Hepatocyte (in vitro differentiated cells): ENCODE data around the gene MTG2. TPM values are rescaled to one million over a fixed set of nuclear protein-coding genes. Genes with fewer than 3 reads are reported as not detected.
A peak's percentile ranks its signal among the peaks of the same experiment; 100 is the strongest.

Source experiments
- DNase-seq: peaks from one replicate; pipeline ENCODE4 v3.0.0-alpha.2; 2016; ENCODE audit warnings: low spot score
- H2AFZ ChIP-seq: fragments of 200-600 bp; sonication (generic); 2 replicates; pipeline ENCODE4 v1.6.0; 2016; ENCODE audit warnings: antibody characterized with exemption, mild to moderate bottlenecking
- H3K27ac ChIP-seq: fragments of 200-600 bp; sonication (generic); 2 replicates; pipeline ENCODE4 v1.5.1; 2016; ENCODE audit warnings: mild to moderate bottlenecking
- H3K27me3 ChIP-seq: fragments of 200-600 bp; sonication (generic); 2 replicates; pipeline ENCODE4 v1.6.1; 2016
- H3K36me3 ChIP-seq: fragments of 200-600 bp; sonication (generic); replicated peaks from 2 replicates; pipeline ENCODE4 v1.5.1; 2016; ENCODE audit warnings: low read depth; ENCODE audit not compliant: insufficient read depth
- H3K4me1 ChIP-seq: fragments of 200-600 bp; sonication (generic); 2 replicates; pipeline ENCODE4 v1.5.1; 2016; ENCODE audit warnings: mild to moderate bottlenecking, moderate library complexity; ENCODE audit not compliant: insufficient read depth
- H3K4me2 ChIP-seq: fragments of 200-600 bp; sonication (generic); 2 replicates; pipeline ENCODE4 v1.6.0; 2016
- H3K4me3 ChIP-seq: fragments of 200-600 bp; sonication (generic); 2 replicates; pipeline ENCODE4 v1.5.1; 2016; ENCODE audit warnings: mild to moderate bottlenecking
- H3K79me2 ChIP-seq: fragments of 200-600 bp; sonication (generic); 2 replicates; pipeline ENCODE4 v1.6.0; 2017; ENCODE audit warnings: mild to moderate bottlenecking
- H3K9me2 ChIP-seq: fragments of 200-600 bp; sonication (generic); replicated peaks from 2 replicates; pipeline ENCODE4 v1.6.0; 2017; ENCODE audit warnings: mild to moderate bottlenecking; ENCODE audit not compliant: insufficient read depth
- H3K9me3 ChIP-seq: fragments of 200-600 bp; sonication (generic); 2 replicates; pipeline ENCODE4 v1.5.1; 2016; ENCODE audit warnings: low read depth, mild to moderate bottlenecking
- H4K20me1 ChIP-seq: fragments of 200-600 bp; sonication (generic); 2 replicates; pipeline ENCODE4 v1.6.0; 2016; ENCODE audit warnings: mild to moderate bottlenecking; ENCODE audit not compliant: insufficient read depth, poor library complexity, severe bottlenecking
- EZH2 ChIP-seq: fragments of 200-600 bp; sonication (generic); IDR thresholded peaks from 2 replicates; pipeline ENCODE4 v1.6.1; 2016; ENCODE audit warnings: antibody characterized with exemption, mild to moderate bottlenecking, borderline replicate concordance
- EZH2phosphoT487 ChIP-seq: fragments of 200-600 bp; sonication (generic); IDR thresholded peaks from one replicate; pipeline ENCODE4 v1.6.1; 2018; ENCODE audit warnings: antibody characterized with exemption, mild to moderate bottlenecking, low read depth, moderate library complexity; ENCODE audit not compliant: unreplicated experiment, severe bottlenecking
- WGBS: methylation state at CpG from one replicate; pipeline ENCODE4 v1.1.6; 2016; ENCODE audit warnings: low lambda C conversion rate; ENCODE audit errors: missing lambda C conversion rate; 5-methylcytosine and 5-hydroxymethylcytosine counted together
- polyA plus RNA-seq: library from polyadenylated mRNA; unstranded; fragments of >200 nt; fragmentation: Nextera tagmentation; extraction: Ambion mirVana; gene quantifications from 2 replicates; pipeline ENCODE4 v1.2.1, GENCODE V29; 2016
- total RNA-seq: library from RNA; depleted of rRNA; stranded (reverse); fragments of >200 nt; gene quantifications from 2 replicates; pipeline ENCODE4 v1.2.3, GENCODE V29; 2014
- TF ChIP-seq, protein P1 (sequence below): fragments of 200-600 bp; sonication (generic); IDR thresholded peaks from 2 replicates; pipeline ENCODE4 v1.5.1; 2016; ENCODE audit warnings: antibody characterized with exemption, mild to moderate bottlenecking; ENCODE audit not compliant: poor library complexity

MTG2 gene
- total and polyA plus RNA-seq, 2 experiments from 2014 or later, result 18.4 to 26.7 TPM

DNA sequence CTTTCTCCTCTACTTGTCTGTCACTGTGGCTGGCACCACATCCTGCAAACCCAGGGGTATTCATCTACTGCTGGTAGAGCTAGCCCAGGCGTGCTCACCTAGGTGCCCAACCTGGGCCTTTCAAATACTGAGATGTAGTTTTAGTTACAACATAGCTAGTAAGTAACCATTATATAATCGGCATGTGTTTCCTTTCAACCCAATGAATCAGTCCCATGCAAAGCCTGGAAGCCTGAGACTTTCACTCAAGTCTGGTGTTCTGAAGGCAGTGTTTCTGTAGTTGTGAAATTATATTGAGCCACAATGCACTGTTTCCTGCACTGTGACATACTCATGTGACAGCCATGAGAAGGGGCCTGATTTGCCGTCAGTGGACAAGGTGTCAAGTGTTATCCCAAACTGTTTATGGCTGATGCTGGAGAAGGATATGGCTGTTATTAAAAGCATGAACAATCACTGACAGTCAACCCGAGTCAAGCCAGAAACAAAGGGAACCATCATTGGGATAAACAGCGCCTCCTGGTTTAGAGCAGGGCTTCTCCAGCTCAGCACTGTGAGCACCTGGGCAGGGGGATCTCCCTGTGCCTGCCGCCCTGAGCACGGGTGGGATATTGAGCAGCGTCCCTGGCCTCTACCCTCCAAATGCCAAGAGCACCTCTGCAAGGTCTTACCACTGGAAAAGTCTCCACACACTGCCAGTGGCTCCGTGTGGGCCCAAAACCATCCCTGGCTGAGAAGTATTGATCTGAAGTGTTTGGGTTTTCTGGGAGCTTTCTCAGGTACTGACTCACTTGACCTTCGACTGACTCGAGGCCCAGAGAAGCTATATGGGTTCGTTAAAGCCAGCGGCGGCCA is 41.2 kb upstream of the MTG2 start:
- Histone ChIP-seq H3K9me2 (no peaks in the 10 kb centered on the region), H2AFZ (no peak overlapping the region), H3K27me3 (no peaks in the 10 kb centered on the region), H3K79me2 (peaks cover 69% of the 10 kb centered on the region), H3K27ac (peak overlapping the region; percentile 100), H3K4me3 (peak overlapping the region; percentile 96), H3K36me3 (peaks cover 4% of the 10 kb centered on the region), H3K4me2 (peak overlapping the region; percentile 93), H3K9me3 (no peaks in the 10 kb centered on the region), H3K4me1 (peaks cover 22% of the 10 kb centered on the region), H4K20me1 (peaks cover 76% of the 10 kb centered on the region)
- TF ChIP-seq EZH2phosphoT487, result no peak
- TF ChIP-seq, protein P1, sequence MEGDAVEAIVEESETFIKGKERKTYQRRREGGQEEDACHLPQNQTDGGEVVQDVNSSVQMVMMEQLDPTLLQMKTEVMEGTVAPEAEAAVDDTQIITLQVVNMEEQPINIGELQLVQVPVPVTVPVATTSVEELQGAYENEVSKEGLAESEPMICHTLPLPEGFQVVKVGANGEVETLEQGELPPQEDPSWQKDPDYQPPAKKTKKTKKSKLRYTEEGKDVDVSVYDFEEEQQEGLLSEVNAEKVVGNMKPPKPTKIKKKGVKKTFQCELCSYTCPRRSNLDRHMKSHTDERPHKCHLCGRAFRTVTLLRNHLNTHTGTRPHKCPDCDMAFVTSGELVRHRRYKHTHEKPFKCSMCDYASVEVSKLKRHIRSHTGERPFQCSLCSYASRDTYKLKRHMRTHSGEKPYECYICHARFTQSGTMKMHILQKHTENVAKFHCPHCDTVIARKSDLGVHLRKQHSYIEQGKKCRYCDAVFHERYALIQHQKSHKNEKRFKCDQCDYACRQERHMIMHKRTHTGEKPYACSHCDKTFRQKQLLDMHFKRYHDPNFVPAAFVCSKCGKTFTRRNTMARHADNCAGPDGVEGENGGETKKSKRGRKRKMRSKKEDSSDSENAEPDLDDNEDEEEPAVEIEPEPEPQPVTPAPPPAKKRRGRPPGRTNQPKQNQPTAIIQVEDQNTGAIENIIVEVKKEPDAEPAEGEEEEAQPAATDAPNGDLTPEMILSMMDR, result peak; percentile 45
- TF ChIP-seq EZH2, result no peak
- WGBS, result 21% methylated on average over 14 of the region's 14 CpGs
- DNase-seq, result peak; percentile 59

DNA sequence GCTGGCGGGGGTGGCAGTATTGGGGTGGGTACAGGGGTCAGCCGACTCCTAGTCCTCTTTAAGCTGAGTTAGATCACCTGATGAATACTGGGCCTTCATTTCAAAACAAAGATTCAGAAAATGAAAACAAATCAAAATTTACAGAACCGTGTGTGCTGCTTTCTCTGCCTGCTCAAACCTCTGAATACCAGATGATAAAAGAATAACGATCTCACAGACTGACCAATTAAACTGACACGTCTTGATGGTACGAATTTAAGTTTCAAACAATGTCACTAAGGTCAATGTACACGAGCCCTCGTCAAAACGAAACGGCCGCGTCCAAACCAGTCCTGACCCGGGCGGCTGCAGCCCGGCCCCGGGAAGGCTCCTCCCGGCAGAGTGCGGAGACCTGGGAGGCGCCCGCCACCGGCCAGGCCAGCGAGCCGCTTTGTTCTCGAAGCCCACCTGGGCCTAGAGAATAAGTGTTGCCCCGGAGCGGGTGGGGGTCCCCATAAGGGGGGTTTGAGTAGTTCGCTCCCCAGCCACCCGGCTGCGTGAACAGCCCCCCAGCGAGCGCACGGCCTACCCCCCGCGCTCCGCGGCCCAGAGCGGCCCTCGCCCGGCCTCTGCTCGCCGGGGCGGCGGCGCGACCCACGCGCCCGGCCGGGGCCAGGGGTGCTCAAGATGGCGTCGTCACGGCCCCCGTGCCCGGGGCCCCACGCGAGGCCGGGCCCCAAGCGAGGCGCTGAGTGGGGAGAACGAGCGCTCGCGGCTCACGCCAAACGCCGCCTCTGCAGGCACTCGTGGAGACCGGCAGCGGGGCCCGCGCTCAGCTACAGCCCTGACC is 40.4 kb upstream of the MTG2 start:
- no peaks in the 10 kb centered on the region for H3K27me3 ChIP-seq
- no peaks in the 10 kb centered on the region for H3K9me3 ChIP-seq
- peaks cover 22% of the 10 kb centered on the region for H3K4me1 ChIP-seq
- peak overlapping the region; percentile 96 for H3K4me3 ChIP-seq
- peak overlapping the region; percentile 93 for H3K4me2 ChIP-seq
- H2AFZ ChIP-seq, result no peak overlapping the region
- under 1% methylated on average over 44 of the region's 71 CpGs for WGBS
- peaks cover 4% of the 10 kb centered on the region for H3K36me3 ChIP-seq
- H3K27ac ChIP-seq, result peak overlapping the region; percentile 100
- DNase-seq, result peak; percentile 40
- H3K79me2 ChIP-seq, result peaks cover 77% of the 10 kb centered on the region
- no peaks in the 10 kb centered on the region for H3K9me2 ChIP-seq
- no peak for TF ChIP-seq EZH2
- TF ChIP-seq, protein P1, result no peak
- TF ChIP-seq EZH2phosphoT487, result no peak
- H4K20me1 ChIP-seq, result peaks cover 79% of the 10 kb centered on the region

DNA sequence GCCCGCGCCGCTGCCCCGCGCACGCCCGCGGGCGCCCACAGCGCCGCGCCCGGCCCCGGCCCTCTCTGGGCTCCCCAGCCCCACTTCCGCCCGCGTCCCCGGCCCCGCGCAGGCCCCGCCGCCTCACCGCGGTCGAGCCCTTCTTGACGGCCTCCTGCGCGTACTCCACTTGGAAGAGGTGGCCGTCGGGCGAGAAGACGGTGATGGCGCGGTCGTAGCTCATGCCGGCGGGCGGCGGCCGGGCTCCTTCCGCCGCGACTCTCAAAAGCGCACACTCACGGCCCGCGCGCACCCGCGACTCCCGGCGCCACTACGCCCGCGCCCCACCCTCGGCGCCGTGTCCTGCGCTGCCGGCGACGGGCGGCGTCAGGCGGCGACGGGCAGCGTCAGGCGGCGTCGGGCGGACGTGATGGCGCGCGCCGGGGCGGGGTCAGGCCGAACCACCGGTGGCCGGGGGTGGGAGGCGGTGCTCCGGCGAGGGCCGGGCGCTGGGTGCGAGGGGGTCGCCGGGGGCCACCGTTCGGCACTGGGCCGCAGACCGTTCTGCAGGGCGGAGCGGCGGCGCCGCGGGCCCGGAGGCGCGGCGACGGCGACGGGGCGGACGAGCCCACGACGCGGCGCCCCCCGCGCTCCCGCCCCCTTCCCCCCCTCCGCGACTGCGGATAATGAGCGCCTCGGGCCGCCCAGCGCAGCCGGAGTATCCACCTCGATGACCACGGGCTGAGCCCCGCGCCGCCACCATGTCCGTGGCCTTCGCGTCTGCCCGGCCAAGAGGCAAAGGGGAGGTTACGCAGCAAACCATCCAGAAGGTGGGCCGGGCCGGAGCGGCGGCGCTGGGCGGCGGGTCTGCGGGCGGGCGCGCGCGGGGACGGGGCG is 39.5 kb upstream of the MTG2 start, which contains the start of the genes PSMA7 and SS18L1:
Gene PSMA7, minus strand, starts transcription at position 314 of the 876 bp plus-strand sequence. Its CDS starts 91 bp downstream, at position 223.
Gene SS18L1, plus strand, starts transcription at position 689 of the 876 bp plus-strand sequence. Its CDS starts 52 bp downstream, at position 741.
- H2AFZ ChIP-seq, result no peak within 1 kb of the TSS
- H3K79me2 ChIP-seq, result peaks cover 85% of the 10 kb centered on the region
- TF ChIP-seq EZH2, result no peak
- TF ChIP-seq EZH2phosphoT487, result no peak
- TF ChIP-seq, protein P1, result no peak
- WGBS, result under 1% methylated on average over 38 of the region's 148 CpGs
- H3K4me1 ChIP-seq, result peaks cover 22% of the 10 kb centered on the region
- peaks cover 80% of the 10 kb centered on the region for H4K20me1 ChIP-seq
- H3K36me3 ChIP-seq, result peaks cover 4% of the 10 kb centered on the region
- H3K9me3 ChIP-seq, result no peaks in the 10 kb centered on the region
- H3K27me3 ChIP-seq, result no peaks in the 10 kb centered on the region
- peak within 1 kb of the TSS; percentile 97 for H3K4me3 ChIP-seq
- DNase-seq, result peak; percentile 96
- H3K27ac ChIP-seq, result peak within 1 kb of the TSS; percentile 100
- H3K4me2 ChIP-seq, result peak within 1 kb of the TSS; percentile 93
- H3K9me2 ChIP-seq, result no peaks in the 10 kb centered on the region
